Fibroblast of villous mesenchyme (primary cell): ENCODE data around the gene STAT4. TPM values are rescaled to one million over a fixed set of nuclear protein-coding genes. Genes with fewer than 3 reads are reported as not detected.
A peak's percentile ranks its signal among the peaks of the same experiment; 100 is the strongest.

ENCODE experiments used
- DNase-seq: peaks from one replicate; pipeline ENCODE4 v3.0.0-alpha.2; 2010; ENCODE audit warnings: low read depth
- H3K4me3 ChIP-seq: 2 replicates; pipeline ENCODE4 v1.5.1; 2011; ENCODE audit warnings: low read depth, mild to moderate bottlenecking, low read length
- CTCF ChIP-seq: IDR thresholded peaks from 2 replicates; pipeline ENCODE4 v1.5.1; 2012; ENCODE audit warnings: low read depth, mild to moderate bottlenecking, low read length; ENCODE audit not compliant: insufficient read depth
- total RNA-seq: library from RNA; depleted of rRNA; stranded (reverse); fragments of >200 nt; gene quantifications from 2 replicates; pipeline ENCODE4 v1.2.3, GENCODE V29; 2012

Gene STAT4
- total RNA-seq, 1 donor, result 2.6 TPM

- H3K4me3 ChIP-seq, result no peak overlapping the region
- TF ChIP-seq CTCF, result no peak
- no peak for DNase-seq
Measured at GRCh38 chr2:191043438-191043837, 107.4 kb downstream of the STAT4 start.

GRCh38 chr2:191041418-191042161, 109.2 kb downstream of the STAT4 start:
- TF ChIP-seq CTCF, result no peak
- DNase-seq, result peak; percentile 59
- H3K4me3 ChIP-seq, result no peak overlapping the region

DNA sequence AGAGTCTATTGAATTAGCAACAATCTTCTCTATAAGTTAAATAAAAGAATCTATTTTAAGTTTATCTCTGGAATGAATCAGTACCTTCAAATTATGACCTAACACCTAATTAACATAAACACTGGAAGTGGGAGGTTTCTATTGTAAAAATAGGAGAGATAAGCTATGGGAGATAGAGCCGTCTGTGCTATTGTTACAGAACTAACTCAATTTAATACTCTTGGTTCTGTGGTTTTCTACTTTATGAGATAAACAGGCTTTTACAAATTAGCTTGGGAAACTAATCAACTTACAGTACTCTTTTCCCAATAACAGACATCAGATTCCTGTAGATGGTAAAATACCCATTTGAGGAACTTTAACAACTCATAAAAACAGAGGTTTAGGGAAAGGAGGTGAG, 111.2 kb downstream of the STAT4 start:
- DNase-seq, result no peak
- H3K4me3 ChIP-seq, result no peak overlapping the region
- TF ChIP-seq CTCF, result no peak

- H3K4me3 ChIP-seq, result no peak overlapping the region
- TF ChIP-seq CTCF, result no peak
- DNase-seq, result no peak
Measured at GRCh38 chr2:191038741-191039140, 112.1 kb downstream of the STAT4 start.

GRCh38 chr2:191038241-191038725, 112.5 kb downstream of the STAT4 start:
- H3K4me3 ChIP-seq, result no peak overlapping the region
- no peak for TF ChIP-seq CTCF
- DNase-seq, result peak; percentile 82

- no peak for TF ChIP-seq CTCF
- H3K4me3 ChIP-seq, result no peak overlapping the region
- no peak for DNase-seq
Measured at GRCh38 chr2:191037351-191037750, 113.4 kb downstream of the STAT4 start.

GRCh38 chr2:191036363-191036762, 114.4 kb downstream of the STAT4 start:
- DNase-seq, result no peak
- H3K4me3 ChIP-seq, result no peak overlapping the region
- no peak for TF ChIP-seq CTCF
